OCI-LY7 (cell line): ENCODE results near the gene TMEM217.

Experiments
- EZH2phosphoT487 ChIP-seq: fragments of 200-600 bp; sonication (generic); IDR thresholded peaks from 2 replicates; pipeline ENCODE4 v1.6.1; 2018; ENCODE audit warnings: low read depth, borderline replicate concordance, mild to moderate bottlenecking, mixed run types, antibody characterized with exemption, low read length, moderate library complexity, mixed read lengths
- TF ChIP-seq, protein P1 (sequence below): fragments of 200-600 bp; sonication (generic); conservative IDR thresholded peaks from 2 replicates; pipeline ENCODE4 v1.5.1; 2014; ENCODE audit warnings: mild to moderate bottlenecking, antibody characterized with exemption, low read length, moderate library complexity, mixed read lengths

DNA sequence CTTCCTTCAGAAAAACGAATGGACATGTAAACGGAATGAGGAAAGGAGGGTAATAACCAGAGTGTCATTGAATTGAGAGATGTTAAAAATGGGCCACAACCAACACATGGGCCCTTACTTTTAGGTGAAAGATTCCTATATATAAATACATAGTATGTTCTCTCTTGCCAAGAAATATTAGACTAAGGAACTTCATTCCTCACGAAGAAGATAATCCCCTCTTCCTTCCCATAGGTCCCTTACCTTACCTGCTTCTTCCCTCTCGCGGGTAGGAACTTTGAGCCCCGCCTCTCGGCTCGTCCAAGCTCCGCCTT lies 667 bp downstream of the TMEM217 start:
- TF ChIP-seq, protein P1, sequence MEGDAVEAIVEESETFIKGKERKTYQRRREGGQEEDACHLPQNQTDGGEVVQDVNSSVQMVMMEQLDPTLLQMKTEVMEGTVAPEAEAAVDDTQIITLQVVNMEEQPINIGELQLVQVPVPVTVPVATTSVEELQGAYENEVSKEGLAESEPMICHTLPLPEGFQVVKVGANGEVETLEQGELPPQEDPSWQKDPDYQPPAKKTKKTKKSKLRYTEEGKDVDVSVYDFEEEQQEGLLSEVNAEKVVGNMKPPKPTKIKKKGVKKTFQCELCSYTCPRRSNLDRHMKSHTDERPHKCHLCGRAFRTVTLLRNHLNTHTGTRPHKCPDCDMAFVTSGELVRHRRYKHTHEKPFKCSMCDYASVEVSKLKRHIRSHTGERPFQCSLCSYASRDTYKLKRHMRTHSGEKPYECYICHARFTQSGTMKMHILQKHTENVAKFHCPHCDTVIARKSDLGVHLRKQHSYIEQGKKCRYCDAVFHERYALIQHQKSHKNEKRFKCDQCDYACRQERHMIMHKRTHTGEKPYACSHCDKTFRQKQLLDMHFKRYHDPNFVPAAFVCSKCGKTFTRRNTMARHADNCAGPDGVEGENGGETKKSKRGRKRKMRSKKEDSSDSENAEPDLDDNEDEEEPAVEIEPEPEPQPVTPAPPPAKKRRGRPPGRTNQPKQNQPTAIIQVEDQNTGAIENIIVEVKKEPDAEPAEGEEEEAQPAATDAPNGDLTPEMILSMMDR: no peak
- no peak for TF ChIP-seq EZH2phosphoT487
